GM19351 (cell line): Measurements from ENCODE around the gene ENTPD7.
"Not testable (repeated sequence)": the region's sequence is repeated elsewhere in the genome, so short reads cannot be mapped to it uniquely, and the experiment has no call there.

Experiments
- ATAC-seq: cut with Tn5 transposase; IDR thresholded peaks from one replicate; pipeline ENCODE4 v1.9.1; 2021; ENCODE audit warnings: mild to moderate bottlenecking, moderate library complexity; ENCODE audit not compliant: unreplicated experiment

Gene ENTPD7

GRCh38 chr10:99682032-99682431 lies 22.7 kb downstream of the ENTPD7 start:
- ATAC-seq = no peak

- peak; percentile 49 for ATAC-seq
These were observed 23.4 kb downstream of the ENTPD7 start for GRCh38 chr10:99682752-99683151.

GRCh38 chr10:99685597-99685967 lies 26.3 kb downstream of the ENTPD7 start:
- ATAC-seq = peak; percentile 67

- no peak for ATAC-seq
These were observed 30.2 kb downstream of the ENTPD7 start for GRCh38 chr10:99689461-99689860.

GRCh38 chr10:99693933-99694583 lies 34.7 kb downstream of the ENTPD7 start:
- ATAC-seq = no peak

- ATAC-seq = no peak
These were observed 36.5 kb downstream of the ENTPD7 start for GRCh38 chr10:99695761-99696160.

GRCh38 chr10:99698504-99699080 lies 39.3 kb downstream of the ENTPD7 start:
- ATAC-seq = no peak

- ATAC-seq = no peak
These were observed 41.3 kb downstream of the ENTPD7 start for GRCh38 chr10:99700649-99701048.

GRCh38 chr10:99708428-99709012 lies 49.2 kb downstream of the ENTPD7 start:
- ATAC-seq = no peak

GRCh38 chr10:99709480-99710229 lies 50.3 kb downstream of the ENTPD7 start:
- peak; percentile 78 for ATAC-seq

- ATAC-seq = peak; percentile 57
These were observed 51.9 kb downstream of the ENTPD7 start for GRCh38 chr10:99711129-99711719.

- no peak for ATAC-seq
These were observed 55.1 kb downstream of the ENTPD7 start for GRCh38 chr10:99714446-99714845.

- ATAC-seq = no peak
These were observed 61.1 kb downstream of the ENTPD7 start for GRCh38 chr10:99720387-99720786.

- ATAC-seq = no peak
These were observed 70.7 kb downstream of the ENTPD7 start for GRCh38 chr10:99730026-99730425.

- no peak for ATAC-seq
These were observed 72.2 kb downstream of the ENTPD7 start for GRCh38 chr10:99731306-99732032.

- peak; percentile 83 for ATAC-seq
These were observed 72.9 kb downstream of the ENTPD7 start, which contains the start of the genes COX15 and CUTC for GRCh38 chr10:99732033-99732842. TSS of gene COX15 (minus strand) at chr10:99732127. CDS start at chr10:99732049, 78 bp downstream. TSS of gene CUTC (plus strand) at chr10:99732234. CDS start at chr10:99732349, 115 bp downstream.

- no peak for ATAC-seq
These were observed 74.1 kb downstream of the ENTPD7 start for GRCh38 chr10:99733366-99733765.

GRCh38 chr10:99734111-99734510 lies 74.8 kb downstream of the ENTPD7 start:
- ATAC-seq = not testable (repeated sequence)

- ATAC-seq = no peak
These were observed 81.0 kb downstream of the ENTPD7 start for GRCh38 chr10:99740260-99740659.
